Stimulated activated naive CD8-positive, alpha-beta T cell treated with anti-CD3 and anti-CD28 coated beads, Interleukin-15, amount 100 ng/mL, for 72 hours (primary cell): ENCODE data around the gene FUBP3.

Experiments used
- ATAC-seq: fragments of 150-1000 bp; cut with Tn5 transposase; 2 replicates; pipeline ENCODE4 v1.10.0; 2021; ENCODE audit warnings: mild to moderate bottlenecking, moderate library complexity
- DNase-seq, 2 donors: peaks; one replicate each; pipeline ENCODE4 v3.0.0; 2021 to 2022
- H3K27ac Mint-ChIP-seq, 2 donors: one replicate each; pipeline ENCODE4 v1.8.0; 2022; ENCODE audit warnings: mild to moderate bottlenecking in 2 of 2, mixed read lengths in 2 of 2, moderate library complexity in 2 of 2
- H3K27me3 Mint-ChIP-seq: one replicate; pipeline ENCODE4 v1.8.0; 2022; ENCODE audit warnings: mixed read lengths
- H3K4me1 Mint-ChIP-seq: one replicate; pipeline ENCODE4 v1.8.0; 2022; ENCODE audit warnings: mild to moderate bottlenecking, mixed read lengths
- H3K4me3 Mint-ChIP-seq, 2 donors: one replicate each; pipeline ENCODE4 v1.8.0; 2022; ENCODE audit warnings: mild to moderate bottlenecking in 2 of 2, mixed read lengths in 2 of 2, moderate library complexity in 1 of 2
- H3K9me3 Mint-ChIP-seq, 2 donors: one replicate each; pipeline ENCODE4 v1.8.0; 2022; ENCODE audit warnings: mixed read lengths in 2 of 2

FUBP3 gene

GRCh38 chr9:130687615-130688014 lies 108.2 kb downstream of the FUBP3 start:
- ATAC-seq: no peak

More at GRCh38 chr9:130687615-130688014, 108.2 kb downstream of the FUBP3 start:
- Mint-ChIP-seq H3K27me3 (no peaks in the 10 kb centered on the region), H3K9me3 (no peaks in the 10 kb centered on the region), H3K4me3 (no peak overlapping the region), H3K27ac (no peak overlapping the region), H3K4me1 (peaks cover 13% of the 10 kb centered on the region)
- DNase-seq: no peak
